ENCODE results near the gene LMAN2L.

LMAN2L gene

GRCh38 chr2:96760986-96761832 is 21.3 kb upstream of the LMAN2L start:
- peak; percentile 58 for TF ChIP-seq CTCF (IDR thresholded peaks at IDR 0.05; ENCODE audit: insufficient read depth, low read length, missing control alignments)
- CTCF ChIA-PET = interaction anchor here (0.6 to 6.9 kb wide), 22 partner anchors 8 to 234 kb away, joined by 3 to 94 read pairs (median 4); partner anchors contain the start of genes ANKRD39 and CNNM3
- DNase-seq (ENCODE audit: low read depth, low spot score) = no peak
- POLR2A ChIA-PET = interaction anchor here (0.8 to 1.6 kb wide), 6 partner anchors 17 to 124 kb away, joined by 3 to 5 read pairs (median 4); partner anchors contain the start of gene KANSL3
- H3K4me3 ChIP-seq (ENCODE audit: low read depth, low read length) = peak overlapping the region; percentile 75

- peak; percentile 38 for DNase-seq (ENCODE audit: low read depth, low spot score)
- ChIA-PET CTCF (interaction anchor here (0.6 to 6.9 kb wide), 17 partner anchors 9 to 352 kb away, joined by 3 to 94 read pairs (median 4); partner anchors contain the start of genes ANKRD39 and CNNM3), POLR2A (interaction anchor here (1.0 to 1.6 kb wide), 4 partner anchors 18 to 123 kb away, joined by 3 to 4 read pairs (median 4); partner anchors contain the start of gene KANSL3)
- TF ChIP-seq CTCF (IDR thresholded peaks at IDR 0.05; ENCODE audit: insufficient read depth, low read length, missing control alignments) = peak; percentile 26
- H3K4me3 ChIP-seq (ENCODE audit: low read depth, low read length) = peak within 1 kb of the TSS; percentile 75
Measured at GRCh38 chr2:96760036-96760985, 20.4 kb upstream of the LMAN2L start, which contains the start of gene CNNM4. CNNM4 (plus strand) TSS chr2:96760902; CDS start chr2:96761000, 98 bp downstream.

GRCh38 chr2:96759548-96759947 is 19.7 kb upstream of the LMAN2L start:
- ChIA-PET POLR2A (no interaction called here), CTCF (interaction anchor here (0.6 to 6.9 kb wide), 6 partner anchors 14 to 352 kb away, joined by 3 to 94 read pairs (median 4); no protein-coding TSS in a partner anchor)
- no peak for DNase-seq (ENCODE audit: low read depth, low spot score)
- TF ChIP-seq CTCF (IDR thresholded peaks at IDR 0.05; ENCODE audit: insufficient read depth, low read length, missing control alignments) = no peak
- H3K4me3 ChIP-seq (ENCODE audit: low read depth, low read length) = no peak overlapping the region

- CTCF ChIA-PET = interaction anchor here (0.8 to 1.6 kb wide), 3 partner anchors 9 to 353 kb away, joined by 4 read pairs; no protein-coding TSS in a partner anchor
- no peak overlapping the region for H3K4me3 ChIP-seq (ENCODE audit: low read depth, low read length)
- DNase-seq (ENCODE audit: low read depth, low spot score) = no peak
- POLR2A ChIA-PET = no interaction called here
- TF ChIP-seq CTCF (IDR thresholded peaks at IDR 0.05; ENCODE audit: insufficient read depth, low read length, missing control alignments) = no peak
Measured at GRCh38 chr2:96758987-96759386, 19.1 kb upstream of the LMAN2L start.

GRCh38 chr2:96757477-96757860 is 17.6 kb upstream of the LMAN2L start:
- H3K4me3 ChIP-seq (ENCODE audit: low read depth, low read length) = no peak overlapping the region
- DNase-seq (ENCODE audit: low read depth, low spot score) = no peak
- CTCF ChIA-PET = interaction anchor here (0.7 to 1.6 kb wide), 3 partner anchors 60 to 203 kb away, joined by 3 to 6 read pairs (median 4); no protein-coding TSS in a partner anchor
- POLR2A ChIA-PET = no interaction called here
- no peak for TF ChIP-seq CTCF (IDR thresholded peaks at IDR 0.05; ENCODE audit: insufficient read depth, low read length, missing control alignments)
